ENCODE data around the gene ASPG.

The ASPG gene

DNA sequence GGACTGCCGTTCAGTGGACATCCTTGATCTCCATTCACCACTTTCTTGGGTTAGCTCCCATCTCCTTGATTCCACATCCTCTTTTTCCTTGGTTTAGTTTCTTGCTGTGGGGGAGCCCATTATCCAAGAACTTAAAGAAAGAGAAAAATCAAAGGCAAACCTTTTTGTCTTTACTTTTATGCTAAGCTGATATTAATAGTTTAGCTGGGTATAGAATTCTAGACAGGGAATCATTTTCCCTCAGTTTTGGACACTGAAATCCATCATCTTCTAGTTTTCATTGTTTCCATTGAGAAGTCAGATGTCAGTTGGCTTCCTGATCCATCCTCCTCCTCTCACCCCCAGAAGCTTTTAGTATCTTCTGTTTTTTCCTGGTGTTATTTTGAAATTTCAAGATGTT is 44.1 kb downstream of the ASPG start:
- no peak for TF ChIP-seq CTCF (IDR thresholded peaks at IDR 0.05)

- TF ChIP-seq CTCF (IDR thresholded peaks at IDR 0.05) = peak; percentile 75
These were observed 45.6 kb downstream of the ASPG start for GRCh38 chr14:104130974-104131651.

DNA sequence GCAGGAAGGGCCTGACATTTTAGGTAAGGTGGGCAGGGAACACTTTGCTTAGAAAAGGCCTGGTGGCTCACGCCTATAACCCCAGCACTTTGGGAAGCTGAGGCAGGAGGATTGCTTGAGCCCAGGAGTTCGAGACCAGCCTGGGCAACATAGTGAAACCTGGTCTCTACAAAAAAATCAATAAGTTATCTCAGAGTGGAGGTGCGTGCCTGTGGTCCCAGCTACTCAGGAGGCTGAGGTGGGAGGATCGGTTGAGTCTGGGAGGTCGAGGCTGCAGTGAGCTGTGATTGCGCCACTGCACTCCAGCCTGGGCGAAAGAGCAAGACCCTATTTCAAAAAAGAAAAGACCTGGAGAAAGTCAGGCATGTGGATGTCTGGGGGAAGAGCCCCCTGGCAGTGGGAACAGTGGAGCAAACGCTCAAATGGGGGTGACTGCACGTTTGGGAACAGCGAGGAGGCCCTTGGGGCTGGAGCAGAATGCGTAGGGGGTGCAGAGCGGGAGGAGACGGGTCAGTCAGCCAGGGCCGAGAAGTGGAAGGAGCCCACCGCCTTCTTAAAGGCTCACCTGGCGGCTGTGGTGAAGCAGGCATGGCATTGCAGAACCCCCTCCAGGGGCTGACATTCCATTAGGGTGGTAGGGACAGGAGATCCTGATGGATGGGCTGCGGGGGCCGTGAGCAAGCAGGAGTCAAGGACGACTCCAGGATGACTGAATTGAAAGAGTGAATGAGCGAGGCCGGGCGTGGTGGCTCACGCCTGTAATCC is 46.6 kb downstream of the ASPG start:
- TF ChIP-seq CTCF (IDR thresholded peaks at IDR 0.05) = no peak

- TF ChIP-seq CTCF (IDR thresholded peaks at IDR 0.05) = no peak
These were observed 47.5 kb downstream of the ASPG start for GRCh38 chr14:104132981-104133380.

GRCh38 chr14:104133496-104133895 is 48.0 kb downstream of the ASPG start:
- no peak for TF ChIP-seq CTCF (IDR thresholded peaks at IDR 0.05)

GRCh38 chr14:104134061-104134965 is 48.8 kb downstream of the ASPG start:
- no peak for TF ChIP-seq CTCF (IDR thresholded peaks at IDR 0.05)

GRCh38 chr14:104135121-104135903 is 49.8 kb downstream of the ASPG start:
- TF ChIP-seq CTCF (IDR thresholded peaks at IDR 0.05) = peak; percentile 23; the same call in 1 of the 2 replicates
